OCI-LY3 (cell line): ENCODE data around the gene DTHD1.

Experiments
- H2AFZ ChIP-seq: fragments of 200-600, 300-600 bp; shearing (Covaris generic); 2 replicates; pipeline ENCODE4 v1.6.0; 2014; ENCODE audit warnings: antibody characterized with exemption, low read depth, low read length
- H3K27ac ChIP-seq: fragments of 200-600, 300-600 bp; sonication (generic); 2 replicates; pipeline ENCODE4 v1.5.1; 2014; ENCODE audit warnings: mild to moderate bottlenecking, low read length, moderate library complexity, mixed read lengths
- H3K27me3 ChIP-seq: fragments of 200-600, 300-600 bp; sonication (generic); 2 replicates; pipeline ENCODE4 v1.6.1; 2014; ENCODE audit warnings: low read depth, low read length, mixed read lengths
- H3K36me3 ChIP-seq: fragments of 200-600, 300-600 bp; sonication (generic); replicated peaks from 2 replicates; pipeline ENCODE3; 2014; ENCODE audit warnings: low read depth, low read length, mixed read lengths
- H3K4me1 ChIP-seq: fragments of 300-600, 200-600 bp; sonication (generic); 2 replicates; pipeline ENCODE4 v1.6.1; 2014; ENCODE audit warnings: low read length, mixed read lengths
- H3K4me2 ChIP-seq: fragments of 200-600, 300-600 bp; sonication (generic); 2 replicates; pipeline ENCODE4 v1.6.1; 2014; ENCODE audit warnings: low read length, mixed read lengths
- H3K4me3 ChIP-seq: fragments of 300-600, 200-600 bp; sonication (generic); 2 replicates; pipeline ENCODE4 v1.5.1; 2014; ENCODE audit warnings: antibody characterized with exemption, mild to moderate bottlenecking, low read length, moderate library complexity
- H3K79me2 ChIP-seq: fragments of 300-600, 200-600 bp; shearing (Covaris generic); 2 replicates; pipeline ENCODE4 v1.6.1; 2014; ENCODE audit warnings: mild to moderate bottlenecking, low read length, mixed read lengths
- H3K9ac ChIP-seq: fragments of 300-600, 200-600 bp; shearing (Covaris generic); 2 replicates; pipeline ENCODE4 v1.6.0; 2014; ENCODE audit warnings: mild to moderate bottlenecking, low read length, moderate library complexity
- H3K9me3 ChIP-seq: fragments of 200-600, 300-600 bp; shearing (Covaris generic); 2 replicates; pipeline ENCODE4 v1.6.1; 2014; ENCODE audit warnings: low read length, mixed read lengths; ENCODE audit not compliant: insufficient read depth
- H4K20me1 ChIP-seq: fragments of 200-600, 300-600 bp; sonication (generic); 2 replicates; pipeline ENCODE4 v1.6.1; 2016; ENCODE audit warnings: low read length, mixed read lengths; ENCODE audit not compliant: insufficient read depth
- CTCF ChIP-seq: fragments of 200-600, 300-600 bp; sonication (generic); IDR thresholded peaks from 2 replicates; pipeline ENCODE4 v1.5.1; 2014; ENCODE audit warnings: antibody characterized with exemption, low read length, low read depth
- EZH2phosphoT487 ChIP-seq: fragments of 200-600 bp; shearing (Covaris generic); IDR thresholded peaks from 2 replicates; pipeline ENCODE4 v1.6.1; 2018; ENCODE audit warnings: antibody characterized with exemption, mixed run types, low read depth

The DTHD1 gene

GRCh38 chr4:36388710-36389109, 107.3 kb downstream of the DTHD1 start:
- Histone ChIP-seq H3K4me1 (peaks cover 19% of the 10 kb centered on the region), H3K79me2 (no peaks in the 10 kb centered on the region), H3K4me3 (no peak overlapping the region), H3K36me3 (no peaks in the 10 kb centered on the region), H3K9me3 (no peaks in the 10 kb centered on the region), H3K27ac (no peak overlapping the region), H3K4me2 (no peak overlapping the region), H3K27me3 (no peaks in the 10 kb centered on the region), H3K9ac (no peak overlapping the region), H4K20me1 (no peaks in the 10 kb centered on the region), H2AFZ (no peak overlapping the region)
- TF ChIP-seq CTCF (no peak), EZH2phosphoT487 (no peak)

GRCh38 chr4:36391411-36391810, 110.0 kb downstream of the DTHD1 start:
- no peaks in the 10 kb centered on the region for H3K27me3 ChIP-seq
- no peaks in the 10 kb centered on the region for H4K20me1 ChIP-seq
- H3K36me3 ChIP-seq = no peaks in the 10 kb centered on the region
- TF ChIP-seq CTCF (no peak), EZH2phosphoT487 (no peak)
- H3K9me3 ChIP-seq = no peaks in the 10 kb centered on the region
- H3K4me2 ChIP-seq = no peak overlapping the region
- no peak overlapping the region for H2AFZ ChIP-seq
- peaks cover 17% of the 10 kb centered on the region for H3K4me1 ChIP-seq
- H3K27ac ChIP-seq = no peak overlapping the region
- H3K9ac ChIP-seq = no peak overlapping the region
- no peaks in the 10 kb centered on the region for H3K79me2 ChIP-seq
- no peak overlapping the region for H3K4me3 ChIP-seq

- H4K20me1 ChIP-seq = no peaks in the 10 kb centered on the region
- H3K4me2 ChIP-seq = no peak overlapping the region
- TF ChIP-seq CTCF (no peak), EZH2phosphoT487 (no peak)
- H3K4me3 ChIP-seq = no peak overlapping the region
- peaks cover 12% of the 10 kb centered on the region for H3K4me1 ChIP-seq
- no peak overlapping the region for H2AFZ ChIP-seq
- H3K36me3 ChIP-seq = no peaks in the 10 kb centered on the region
- H3K79me2 ChIP-seq = no peaks in the 10 kb centered on the region
- H3K9me3 ChIP-seq = no peaks in the 10 kb centered on the region
- H3K9ac ChIP-seq = no peak overlapping the region
- no peaks in the 10 kb centered on the region for H3K27me3 ChIP-seq
- no peak overlapping the region for H3K27ac ChIP-seq
These were observed 110.6 kb downstream of the DTHD1 start for GRCh38 chr4:36392024-36392423.

GRCh38 chr4:36392916-36393315, 111.5 kb downstream of the DTHD1 start:
- Histone ChIP-seq H3K79me2 (no peaks in the 10 kb centered on the region), H3K9me3 (no peaks in the 10 kb centered on the region), H3K36me3 (no peaks in the 10 kb centered on the region), H3K4me3 (no peak overlapping the region), H3K4me2 (no peak overlapping the region), H2AFZ (no peak overlapping the region), H3K27me3 (no peaks in the 10 kb centered on the region), H3K4me1 (peaks cover 12% of the 10 kb centered on the region), H3K27ac (no peak overlapping the region), H3K9ac (no peak overlapping the region), H4K20me1 (no peaks in the 10 kb centered on the region)
- TF ChIP-seq CTCF (no peak), EZH2phosphoT487 (no peak)
